ENCODE results near the gene SLC33A1. TPM values are rescaled to one million over a fixed set of nuclear protein-coding genes. Genes with fewer than 3 reads are reported as not detected.
"Not testable (repeated sequence)": the region's sequence is repeated elsewhere in the genome, so short reads cannot be mapped to it uniquely, and the experiment has no call there.

The SLC33A1 gene
- total RNA-seq, 1 donor from 2014 or later: 24.2 TPM

DNA sequence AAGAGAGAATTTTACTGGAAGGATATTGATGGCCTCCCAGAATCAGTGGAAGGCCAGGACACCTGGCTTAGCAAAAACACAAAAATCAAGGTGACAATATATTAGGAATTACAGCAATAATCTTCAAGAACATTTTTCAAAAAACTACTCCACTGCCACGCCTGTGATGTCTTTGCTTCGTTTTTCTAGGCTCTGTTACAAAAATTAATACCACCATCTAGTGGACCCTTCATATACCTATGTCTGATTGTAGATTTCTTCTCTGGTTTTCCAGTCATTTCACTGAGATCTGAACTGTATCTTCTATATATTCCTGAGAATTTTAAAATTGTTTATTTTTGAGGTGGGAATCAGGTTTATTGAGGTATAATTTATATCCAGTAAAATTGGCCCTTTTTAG, 5.6 kb upstream of the SLC33A1 start:
- Mint-ChIP-seq H3K4me3 (ENCODE audit: unreplicated experiment) (no peak overlapping the region), H3K4me1 (ENCODE audit: unreplicated experiment) (peaks cover 2% of the 10 kb centered on the region), H3K36me3 (ENCODE audit: low read depth, unreplicated experiment) (no peaks in the 10 kb centered on the region), H3K9me3 (ENCODE audit: unreplicated experiment) (no peaks in the 10 kb centered on the region), H3K27me3 (ENCODE audit: unreplicated experiment) (peaks cover 2% of the 10 kb centered on the region), H3K27ac (ENCODE audit: unreplicated experiment) (no peak overlapping the region)
- TF ChIP-seq, protein P1, sequence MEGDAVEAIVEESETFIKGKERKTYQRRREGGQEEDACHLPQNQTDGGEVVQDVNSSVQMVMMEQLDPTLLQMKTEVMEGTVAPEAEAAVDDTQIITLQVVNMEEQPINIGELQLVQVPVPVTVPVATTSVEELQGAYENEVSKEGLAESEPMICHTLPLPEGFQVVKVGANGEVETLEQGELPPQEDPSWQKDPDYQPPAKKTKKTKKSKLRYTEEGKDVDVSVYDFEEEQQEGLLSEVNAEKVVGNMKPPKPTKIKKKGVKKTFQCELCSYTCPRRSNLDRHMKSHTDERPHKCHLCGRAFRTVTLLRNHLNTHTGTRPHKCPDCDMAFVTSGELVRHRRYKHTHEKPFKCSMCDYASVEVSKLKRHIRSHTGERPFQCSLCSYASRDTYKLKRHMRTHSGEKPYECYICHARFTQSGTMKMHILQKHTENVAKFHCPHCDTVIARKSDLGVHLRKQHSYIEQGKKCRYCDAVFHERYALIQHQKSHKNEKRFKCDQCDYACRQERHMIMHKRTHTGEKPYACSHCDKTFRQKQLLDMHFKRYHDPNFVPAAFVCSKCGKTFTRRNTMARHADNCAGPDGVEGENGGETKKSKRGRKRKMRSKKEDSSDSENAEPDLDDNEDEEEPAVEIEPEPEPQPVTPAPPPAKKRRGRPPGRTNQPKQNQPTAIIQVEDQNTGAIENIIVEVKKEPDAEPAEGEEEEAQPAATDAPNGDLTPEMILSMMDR (IDR thresholded peaks at IDR 0.05; ENCODE audit: unreplicated experiment): no peak
- DNase-seq (ENCODE audit: low spot score): no peak

DNA sequence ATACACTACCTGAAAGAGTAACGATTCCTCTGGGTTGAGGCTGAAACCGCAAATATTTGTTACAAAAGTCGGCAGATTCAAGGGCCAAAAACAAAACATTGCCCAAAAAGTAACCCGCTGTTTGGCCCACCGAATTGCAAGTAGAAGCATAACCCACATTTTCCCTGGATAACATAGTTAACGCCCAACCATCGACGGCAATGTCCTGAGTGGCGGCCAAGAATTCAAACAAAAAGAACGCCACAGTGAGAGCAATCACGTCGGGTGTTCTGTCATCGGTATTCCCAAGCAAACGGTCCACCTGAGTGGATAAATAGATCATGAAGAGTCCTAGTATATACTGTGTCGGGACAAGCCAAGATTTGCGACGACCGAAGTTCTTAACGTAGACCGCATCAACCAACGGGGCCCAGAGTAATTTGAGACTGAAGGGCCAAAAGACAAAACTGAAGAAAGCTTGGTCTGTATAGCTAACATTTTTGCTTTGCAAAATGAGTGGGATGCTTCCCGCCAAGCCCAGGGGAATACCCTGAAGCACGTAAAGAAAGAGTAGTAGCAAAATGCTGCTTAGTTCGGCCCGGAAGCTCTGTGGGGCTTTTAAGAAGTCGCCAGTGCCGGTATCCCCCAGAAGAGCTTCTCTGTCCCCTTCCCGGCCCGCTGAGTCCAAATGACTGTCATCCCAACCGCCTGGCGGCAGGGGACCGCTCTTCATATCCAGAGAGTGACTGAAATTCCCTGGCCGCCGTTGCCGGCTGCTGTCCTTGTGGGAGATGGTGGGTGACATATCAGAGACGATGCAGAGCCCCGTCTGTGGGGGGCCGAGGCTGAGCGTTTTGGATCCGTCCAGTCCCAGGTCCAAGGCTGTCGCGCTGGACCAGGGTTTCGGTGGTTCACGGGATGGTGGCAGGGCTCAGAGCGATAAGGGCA, 750 bp downstream of the SLC33A1 start:
- no peaks in the 10 kb centered on the region for H3K36me3 Mint-ChIP-seq (ENCODE audit: low read depth, unreplicated experiment)

DNA sequence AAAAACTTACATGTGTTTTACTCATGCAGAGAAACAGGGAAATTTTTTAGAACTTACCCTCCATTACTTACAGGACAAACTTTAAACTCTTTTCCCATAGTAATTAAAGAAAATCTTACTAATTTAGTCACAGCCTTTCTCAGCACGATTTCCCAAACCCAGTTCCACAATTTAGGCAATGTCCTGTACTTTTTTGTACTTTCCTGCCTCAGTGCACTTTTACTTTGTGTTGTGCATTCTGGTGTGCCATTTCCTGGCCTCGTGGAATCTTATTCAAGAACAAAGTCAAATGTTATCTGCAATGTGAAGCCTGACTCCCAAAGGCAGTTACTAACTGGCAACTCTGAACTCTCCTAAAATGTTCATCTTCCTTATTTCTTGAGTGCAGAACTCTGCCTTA, 1.9 kb downstream of the SLC33A1 start:
- Mint-ChIP-seq H3K9me3 (ENCODE audit: unreplicated experiment) (no peaks in the 10 kb centered on the region), H3K4me3 (ENCODE audit: unreplicated experiment) (peak overlapping the region; percentile 99), H3K27me3 (ENCODE audit: unreplicated experiment) (peaks cover 11% of the 10 kb centered on the region), H3K4me1 (ENCODE audit: unreplicated experiment) (peaks cover 28% of the 10 kb centered on the region), H3K27ac (ENCODE audit: unreplicated experiment) (peak overlapping the region; percentile 94), H3K36me3 (ENCODE audit: low read depth, unreplicated experiment) (no peaks in the 10 kb centered on the region)
- TF ChIP-seq, protein P1 (IDR thresholded peaks at IDR 0.05; ENCODE audit: unreplicated experiment): no peak
- no peak for DNase-seq (ENCODE audit: low spot score)

More for the DNA sequence above, 750 bp downstream of the SLC33A1 start:
- DNase-seq (ENCODE audit: low spot score): peak; percentile 41
- peaks cover 11% of the 10 kb centered on the region for H3K27me3 Mint-ChIP-seq (ENCODE audit: unreplicated experiment)
- TF ChIP-seq, protein P1 (IDR thresholded peaks at IDR 0.05; ENCODE audit: unreplicated experiment): no peak
- H3K27ac Mint-ChIP-seq (ENCODE audit: unreplicated experiment): peak overlapping the region; percentile 94
- no peaks in the 10 kb centered on the region for H3K9me3 Mint-ChIP-seq (ENCODE audit: unreplicated experiment)
- peaks cover 24% of the 10 kb centered on the region for H3K4me1 Mint-ChIP-seq (ENCODE audit: unreplicated experiment)
- H3K4me3 Mint-ChIP-seq (ENCODE audit: unreplicated experiment): peak overlapping the region; percentile 99

DNA sequence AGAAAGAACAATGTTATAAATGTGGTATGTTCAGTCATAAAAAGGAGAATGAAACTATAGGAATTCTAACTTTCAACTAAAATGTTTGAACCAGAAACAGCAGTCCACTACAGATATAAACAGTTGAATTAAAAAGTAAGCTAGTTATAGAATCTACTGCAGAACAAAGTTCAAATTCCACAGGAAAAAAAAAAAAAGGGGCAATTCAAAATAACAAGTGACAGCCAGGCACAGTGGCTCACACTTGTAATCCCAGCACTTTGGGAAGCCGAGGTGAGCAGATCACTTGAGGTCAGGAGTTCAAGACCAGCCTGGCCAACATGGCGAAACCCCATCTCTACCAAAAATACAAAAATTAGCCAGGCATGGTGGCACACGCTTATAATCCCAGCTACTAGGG, 4.8 kb downstream of the SLC33A1 start:
- DNase-seq (ENCODE audit: low spot score); H3K27me3 Mint-ChIP-seq (ENCODE audit: unreplicated experiment); H3K27ac Mint-ChIP-seq (ENCODE audit: unreplicated experiment); H3K36me3 Mint-ChIP-seq (ENCODE audit: low read depth, unreplicated experiment); H3K4me3 Mint-ChIP-seq (ENCODE audit: unreplicated experiment); H3K9me3 Mint-ChIP-seq (ENCODE audit: unreplicated experiment): not testable (repeated sequence)
- peaks cover 30% of the 10 kb centered on the region for H3K4me1 Mint-ChIP-seq (ENCODE audit: unreplicated experiment)

DNA sequence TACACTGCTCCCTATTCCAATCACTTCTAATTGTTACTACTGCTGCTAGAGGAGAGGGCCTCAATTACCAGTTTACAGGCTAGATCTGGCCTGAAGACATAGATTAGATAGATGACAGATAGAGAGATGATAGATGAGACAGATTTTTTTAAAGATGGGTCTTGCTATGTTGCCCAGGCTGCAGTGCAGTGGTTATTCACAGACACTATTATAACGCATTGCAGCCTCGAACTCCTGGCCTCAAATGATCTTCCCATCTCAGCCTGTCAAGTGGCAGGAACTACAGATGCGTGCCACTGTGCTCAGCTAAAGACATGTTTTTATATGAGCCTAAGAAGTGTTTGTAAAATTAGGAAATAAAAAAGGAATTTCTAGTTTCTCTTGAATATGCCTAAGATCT, 6.2 kb downstream of the SLC33A1 start:
- H3K36me3 Mint-ChIP-seq (ENCODE audit: low read depth, unreplicated experiment): no peaks in the 10 kb centered on the region
- no peak overlapping the region for H3K27ac Mint-ChIP-seq (ENCODE audit: unreplicated experiment)
- no peaks in the 10 kb centered on the region for H3K9me3 Mint-ChIP-seq (ENCODE audit: unreplicated experiment)
- no peak for DNase-seq (ENCODE audit: low spot score)
- H3K4me1 Mint-ChIP-seq (ENCODE audit: unreplicated experiment): peaks cover 26% of the 10 kb centered on the region
- TF ChIP-seq, protein P1 (IDR thresholded peaks at IDR 0.05; ENCODE audit: unreplicated experiment): no peak
- no peaks in the 10 kb centered on the region for H3K27me3 Mint-ChIP-seq (ENCODE audit: unreplicated experiment)
- H3K4me3 Mint-ChIP-seq (ENCODE audit: unreplicated experiment): no peak overlapping the region
